WERI-Rb-1 (cell line): ENCODE measurements around the gene ITGB2.

Experiments
- DNase-seq: peaks from one replicate; pipeline ENCODE4 v3.0.0-alpha.2; 2020
- H3K27ac ChIP-seq: fragments of 250-450 bp; sonication (Bioruptor Pico); 2 replicates; pipeline ENCODE4 v1.5.1; 2020; ENCODE audit warnings: mild to moderate bottlenecking, moderate library complexity
- H3K27me3 ChIP-seq: fragments of 250-450 bp; sonication (Bioruptor Pico); 2 replicates; pipeline ENCODE4 v1.5.1; 2021; ENCODE audit warnings: mild to moderate bottlenecking, low read depth, moderate library complexity; ENCODE audit not compliant: insufficient read depth, severe bottlenecking
- H3K36me3 ChIP-seq: fragments of 250-450 bp; sonication (Bioruptor Pico); 2 replicates; pipeline ENCODE4 v1.5.1; 2020; ENCODE audit warnings: mild to moderate bottlenecking, moderate library complexity
- H3K4me3 ChIP-seq: 2 replicates; pipeline ENCODE4 v1.5.1; 2011; ENCODE audit warnings: low read depth, mild to moderate bottlenecking, control low read depth, low read length
- H3K9me3 ChIP-seq: fragments of 250-450 bp; sonication (Bioruptor Pico); 2 replicates; pipeline ENCODE4 v1.5.1; 2021; ENCODE audit warnings: mild to moderate bottlenecking, moderate library complexity; ENCODE audit not compliant: severe bottlenecking
- TF ChIP-seq, protein P1 (sequence below): IDR thresholded peaks from 2 replicates; pipeline ENCODE4 v1.5.1; 2011; ENCODE audit warnings: low read depth, mild to moderate bottlenecking, control low read depth, inconsistent platforms, low read length

The ITGB2 gene

DNA sequence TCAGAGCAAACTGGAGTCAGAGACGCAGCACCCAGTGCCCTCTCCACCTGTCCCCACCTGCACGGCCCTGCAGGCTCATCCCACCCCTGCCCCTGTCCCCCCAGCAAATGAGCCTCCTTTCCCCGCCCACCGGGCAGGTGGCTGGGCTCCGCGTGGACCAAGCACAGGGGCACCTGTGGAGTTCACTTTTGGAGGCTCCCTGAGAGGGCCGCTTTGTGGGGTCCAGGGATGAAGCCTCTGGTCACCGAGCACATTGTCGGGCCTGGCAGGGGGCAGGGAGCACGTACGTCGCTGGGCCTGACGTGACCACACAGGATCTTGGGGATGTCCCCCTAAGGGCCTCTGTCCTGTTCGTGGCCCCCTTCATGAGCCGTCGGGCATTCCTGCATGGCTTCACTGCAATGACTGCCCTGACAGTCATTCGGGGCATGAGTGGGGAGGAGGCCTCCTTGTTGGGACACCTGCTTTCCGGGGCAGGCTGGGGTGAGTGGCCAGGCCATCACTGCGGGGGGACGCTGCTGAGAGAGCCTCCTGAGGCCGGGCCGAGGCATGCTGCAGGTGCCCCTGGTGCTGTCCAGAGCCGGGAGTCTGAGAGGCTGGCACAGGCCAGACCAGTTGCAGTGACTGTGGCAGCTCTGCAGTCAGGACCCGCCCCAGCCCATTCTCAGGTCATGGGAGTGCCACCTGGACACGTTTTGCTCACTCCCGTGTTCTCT, 38.8 kb upstream of the ITGB2 start:
- H3K27me3 ChIP-seq = no peaks in the 10 kb centered on the region
- TF ChIP-seq, protein P1, sequence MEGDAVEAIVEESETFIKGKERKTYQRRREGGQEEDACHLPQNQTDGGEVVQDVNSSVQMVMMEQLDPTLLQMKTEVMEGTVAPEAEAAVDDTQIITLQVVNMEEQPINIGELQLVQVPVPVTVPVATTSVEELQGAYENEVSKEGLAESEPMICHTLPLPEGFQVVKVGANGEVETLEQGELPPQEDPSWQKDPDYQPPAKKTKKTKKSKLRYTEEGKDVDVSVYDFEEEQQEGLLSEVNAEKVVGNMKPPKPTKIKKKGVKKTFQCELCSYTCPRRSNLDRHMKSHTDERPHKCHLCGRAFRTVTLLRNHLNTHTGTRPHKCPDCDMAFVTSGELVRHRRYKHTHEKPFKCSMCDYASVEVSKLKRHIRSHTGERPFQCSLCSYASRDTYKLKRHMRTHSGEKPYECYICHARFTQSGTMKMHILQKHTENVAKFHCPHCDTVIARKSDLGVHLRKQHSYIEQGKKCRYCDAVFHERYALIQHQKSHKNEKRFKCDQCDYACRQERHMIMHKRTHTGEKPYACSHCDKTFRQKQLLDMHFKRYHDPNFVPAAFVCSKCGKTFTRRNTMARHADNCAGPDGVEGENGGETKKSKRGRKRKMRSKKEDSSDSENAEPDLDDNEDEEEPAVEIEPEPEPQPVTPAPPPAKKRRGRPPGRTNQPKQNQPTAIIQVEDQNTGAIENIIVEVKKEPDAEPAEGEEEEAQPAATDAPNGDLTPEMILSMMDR = no peak
- H3K36me3 ChIP-seq = peaks cover 84% of the 10 kb centered on the region
- no peaks in the 10 kb centered on the region for H3K9me3 ChIP-seq
- no peak overlapping the region for H3K4me3 ChIP-seq
- DNase-seq = no peak
- peak overlapping the region; percentile 67 for H3K27ac ChIP-seq

DNA sequence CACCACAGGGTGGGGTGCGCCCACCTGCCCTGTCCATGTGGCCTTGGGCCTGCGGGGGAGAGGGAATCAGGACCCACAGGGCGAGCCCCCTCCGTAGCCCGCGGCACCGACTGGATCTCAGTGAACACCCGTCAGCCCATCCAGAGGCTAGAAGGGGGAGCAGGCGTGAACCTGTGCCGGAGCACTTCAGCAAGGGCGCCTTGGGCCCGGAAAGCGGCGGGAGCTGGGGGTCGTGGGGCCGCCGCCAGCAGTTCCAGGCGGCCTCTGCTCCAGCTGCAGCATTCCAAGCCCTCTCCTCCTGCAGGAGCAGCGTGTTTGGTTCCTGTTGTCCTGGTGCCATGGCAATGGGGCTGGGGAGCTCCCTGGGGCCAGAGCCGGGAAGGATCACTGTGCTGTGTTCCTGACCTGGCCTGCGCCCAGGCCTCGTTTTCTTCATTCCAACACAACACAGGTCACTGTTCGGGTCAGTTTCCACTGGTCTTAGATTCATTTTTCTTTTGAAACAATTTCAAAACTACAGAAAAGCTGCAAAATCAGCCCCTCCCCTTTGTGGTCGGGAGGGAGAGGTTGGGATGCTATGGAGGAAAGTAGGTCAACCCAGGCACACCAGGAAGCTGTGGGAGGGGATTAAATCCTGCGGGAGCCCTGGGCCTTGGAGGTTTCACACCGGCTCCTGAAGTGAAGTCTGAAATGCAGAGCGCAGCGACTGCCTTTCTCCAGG, 37.9 kb upstream of the ITGB2 start:
- H3K9me3 ChIP-seq = no peaks in the 10 kb centered on the region
- H3K27ac ChIP-seq = peak overlapping the region; percentile 67
- no peak overlapping the region for H3K4me3 ChIP-seq
- no peaks in the 10 kb centered on the region for H3K27me3 ChIP-seq
- DNase-seq = peak; percentile 85
- TF ChIP-seq, protein P1 = no peak
- H3K36me3 ChIP-seq = peaks cover 87% of the 10 kb centered on the region

- DNase-seq = no peak
- peaks cover 88% of the 10 kb centered on the region for H3K36me3 ChIP-seq
- TF ChIP-seq, protein P1 = no peak
- H3K9me3 ChIP-seq = no peaks in the 10 kb centered on the region
- H3K27me3 ChIP-seq = no peaks in the 10 kb centered on the region
- peak overlapping the region; percentile 67 for H3K27ac ChIP-seq
- no peak overlapping the region for H3K4me3 ChIP-seq
Observed at GRCh38 chr21:44957901-44958451, 37.3 kb upstream of the ITGB2 start.

GRCh38 chr21:44957047-44957831, 36.5 kb upstream of the ITGB2 start:
- H3K9me3 ChIP-seq = no peaks in the 10 kb centered on the region
- H3K36me3 ChIP-seq = peaks cover 86% of the 10 kb centered on the region
- DNase-seq = no peak
- TF ChIP-seq, protein P1 = no peak
- no peaks in the 10 kb centered on the region for H3K27me3 ChIP-seq
- peak overlapping the region; percentile 67; the same call in 1 of the 2 replicates for H3K27ac ChIP-seq
- no peak overlapping the region for H3K4me3 ChIP-seq

- Histone ChIP-seq H3K27ac (no peak overlapping the region), H3K27me3 (no peaks in the 10 kb centered on the region), H3K36me3 (peaks cover 83% of the 10 kb centered on the region), H3K4me3 (no peak overlapping the region), H3K9me3 (no peaks in the 10 kb centered on the region)
- TF ChIP-seq, protein P1 = no peak
- no peak for DNase-seq
Observed at GRCh38 chr21:44956356-44957046, 35.8 kb upstream of the ITGB2 start.
